Breast epithelium (tissue), 3 donors: ENCODE results near the gene AHNAK.

Experiments
- CTCF ChIP-seq, 3 donors: fragments of 450-650 bp; IDR thresholded peaks; one replicate each; pipeline ENCODE4 v1.5.1; 2016 to 2017; ENCODE audit warnings: antibody characterized with exemption in 3 of 3, mild to moderate bottlenecking in 3 of 3, moderate library complexity in 3 of 3
- POLR2A ChIP-seq: fragments of 450-650 bp; IDR thresholded peaks from one replicate; pipeline ENCODE4 v1.6.1; 2016; ENCODE audit warnings: antibody characterized with exemption, mild to moderate bottlenecking, moderate library complexity

- TF ChIP-seq POLR2A (no peak), CTCF (IDR thresholded peaks at IDR 0.05) (no peak)
These were observed 93.7 kb downstream of the AHNAK start for GRCh38 chr11:62452839-62453468.
